ENCODE results near the gene MAB21L4. TPM values are rescaled to one million over a fixed set of nuclear protein-coding genes. Genes with fewer than 3 reads are reported as not detected.

The MAB21L4 gene
- polyA plus RNA-seq, 1 experiment: not detected

DNA sequence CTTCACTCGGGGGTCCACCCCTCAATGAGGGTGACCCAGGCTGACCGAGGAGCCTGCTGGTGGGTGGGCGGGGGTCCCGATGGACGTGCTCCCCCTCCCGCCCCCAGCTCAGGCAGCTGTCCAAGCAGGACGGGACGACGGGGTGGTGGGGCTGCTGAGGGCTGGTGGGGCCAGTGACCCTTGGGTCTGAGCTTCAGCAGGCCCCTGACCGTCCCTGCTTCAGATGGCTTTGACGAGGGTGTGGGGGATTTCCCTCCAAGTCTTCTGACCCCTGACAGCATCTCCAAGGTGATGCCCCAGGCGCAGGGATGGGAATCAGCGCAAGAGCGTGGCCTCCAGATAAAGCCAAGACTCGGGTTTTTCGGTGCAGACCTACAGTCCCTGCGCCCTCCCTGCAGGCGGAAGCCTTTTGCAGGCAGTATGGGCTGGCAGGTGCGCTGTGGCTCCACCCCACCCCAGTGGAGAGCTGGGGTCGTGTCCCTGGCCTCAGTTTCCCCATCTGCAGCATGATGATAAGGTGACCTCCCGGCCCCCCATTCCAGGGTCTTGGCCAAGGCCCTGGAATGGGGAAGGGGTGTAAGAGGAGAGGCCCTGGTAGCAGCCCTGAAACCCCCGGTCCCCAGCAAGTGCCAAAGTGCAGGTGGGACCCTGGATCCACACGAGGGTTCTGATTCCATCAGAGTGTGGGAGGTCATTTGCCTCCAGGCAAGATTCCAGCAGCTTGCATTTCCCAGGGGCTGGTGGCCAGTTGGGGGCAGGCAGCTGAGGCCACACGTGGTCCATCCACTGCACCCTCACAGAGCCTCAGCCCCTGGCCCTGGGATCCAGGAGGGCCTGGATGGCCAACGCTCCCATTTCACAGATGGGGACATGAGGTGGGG is 18.9 kb upstream of the MAB21L4 start:
- DNase-seq (ENCODE audit: low read depth, low spot score): no peak
- ChIA-PET CTCF (interaction anchor here (0.6 to 2.8 kb wide), 20 partner anchors 12 to 352 kb away, joined by 3 to 19 read pairs (median 4); partner anchors contain the start of genes MTERF4 and SNED1), POLR2A (interaction anchor here (0.6 to 1.0 kb wide), 3 partner anchors 17 to 174 kb away, joined by 3 to 5 read pairs (median 3); no protein-coding TSS in a partner anchor)
- Histone ChIP-seq H3K27ac (ENCODE audit: low read depth, low read length) (no peak overlapping the region), H3K4me3 (ENCODE audit: low read depth, low read length) (no peak overlapping the region), H3K9me3 (ENCODE audit: control insufficient read depth, insufficient read depth, low read length) (no peaks in the 10 kb centered on the region; the same call in 1 of the 2 replicates), H3K27me3 (ENCODE audit: control insufficient read depth, insufficient read depth, low read length) (no peaks in the 10 kb centered on the region)
- TF ChIP-seq, protein P1, sequence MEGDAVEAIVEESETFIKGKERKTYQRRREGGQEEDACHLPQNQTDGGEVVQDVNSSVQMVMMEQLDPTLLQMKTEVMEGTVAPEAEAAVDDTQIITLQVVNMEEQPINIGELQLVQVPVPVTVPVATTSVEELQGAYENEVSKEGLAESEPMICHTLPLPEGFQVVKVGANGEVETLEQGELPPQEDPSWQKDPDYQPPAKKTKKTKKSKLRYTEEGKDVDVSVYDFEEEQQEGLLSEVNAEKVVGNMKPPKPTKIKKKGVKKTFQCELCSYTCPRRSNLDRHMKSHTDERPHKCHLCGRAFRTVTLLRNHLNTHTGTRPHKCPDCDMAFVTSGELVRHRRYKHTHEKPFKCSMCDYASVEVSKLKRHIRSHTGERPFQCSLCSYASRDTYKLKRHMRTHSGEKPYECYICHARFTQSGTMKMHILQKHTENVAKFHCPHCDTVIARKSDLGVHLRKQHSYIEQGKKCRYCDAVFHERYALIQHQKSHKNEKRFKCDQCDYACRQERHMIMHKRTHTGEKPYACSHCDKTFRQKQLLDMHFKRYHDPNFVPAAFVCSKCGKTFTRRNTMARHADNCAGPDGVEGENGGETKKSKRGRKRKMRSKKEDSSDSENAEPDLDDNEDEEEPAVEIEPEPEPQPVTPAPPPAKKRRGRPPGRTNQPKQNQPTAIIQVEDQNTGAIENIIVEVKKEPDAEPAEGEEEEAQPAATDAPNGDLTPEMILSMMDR (IDR thresholded peaks at IDR 0.05; ENCODE audit: low read depth, low read length): no peak

DNA sequence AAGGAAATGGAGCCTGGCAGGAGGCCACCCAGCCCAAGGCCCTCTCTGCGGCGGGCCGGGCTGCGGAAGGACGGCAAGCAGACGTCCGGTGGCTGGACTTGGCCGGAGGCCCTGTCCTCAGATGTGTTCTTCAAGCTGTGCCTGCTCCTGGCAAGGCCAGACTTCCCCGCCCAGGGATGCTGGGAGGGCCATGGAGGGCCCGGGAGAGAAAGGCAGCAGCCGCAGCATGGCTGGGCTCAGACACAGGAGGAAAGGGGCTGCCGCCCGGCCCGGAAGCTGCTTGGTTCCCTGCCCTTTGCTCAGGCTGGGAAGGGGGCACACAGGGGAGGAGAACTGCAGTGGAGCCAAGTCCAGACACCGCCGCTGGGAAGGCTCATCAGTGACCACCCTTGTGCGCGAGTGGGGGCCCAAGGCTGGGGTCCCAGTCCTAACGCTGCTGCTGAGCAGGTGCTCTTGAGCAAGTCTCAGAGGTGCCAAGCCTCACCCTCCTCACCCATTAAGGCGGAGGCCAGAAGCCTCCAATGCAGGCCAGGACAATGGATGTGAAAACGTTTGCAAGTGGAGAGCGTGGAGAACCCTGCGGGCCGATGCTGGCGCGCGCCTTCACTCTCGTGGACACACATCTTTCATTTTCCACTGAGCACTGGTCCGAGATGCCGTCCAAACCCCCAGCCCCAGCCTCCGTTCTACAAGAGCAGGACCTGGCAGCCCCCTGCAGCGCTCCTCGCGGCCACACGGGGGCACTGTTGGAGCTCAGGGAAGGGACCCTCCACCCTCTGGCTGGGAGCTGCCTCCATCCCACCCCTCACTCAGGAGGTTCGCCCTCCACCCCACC is 18.1 kb upstream of the MAB21L4 start:
- H3K27me3 ChIP-seq (ENCODE audit: control insufficient read depth, insufficient read depth, low read length): no peaks in the 10 kb centered on the region
- H3K9me3 ChIP-seq (ENCODE audit: control insufficient read depth, insufficient read depth, low read length): no peaks in the 10 kb centered on the region; the same call in 1 of the 2 replicates
- no peak overlapping the region for H3K27ac ChIP-seq (ENCODE audit: low read depth, low read length)
- DNase-seq (ENCODE audit: low read depth, low spot score): no peak
- ChIA-PET CTCF (interaction anchor here (0.5 to 2.8 kb wide), 23 partner anchors 13 to 429 kb away, joined by 3 to 19 read pairs (median 4); partner anchors contain the start of genes MTERF4 and SNED1), POLR2A (interaction anchor here (0.6 to 1.0 kb wide), 2 partner anchors 17 to 67 kb away, joined by 3 to 5 read pairs; no protein-coding TSS in a partner anchor)
- no peak overlapping the region for H3K4me3 ChIP-seq (ENCODE audit: low read depth, low read length)
- TF ChIP-seq, protein P1 (IDR thresholded peaks at IDR 0.05; ENCODE audit: low read depth, low read length): peak; percentile 91

- Histone ChIP-seq H3K27ac (ENCODE audit: low read depth, low read length) (no peak overlapping the region), H3K9me3 (ENCODE audit: control insufficient read depth, insufficient read depth, low read length) (no peaks in the 10 kb centered on the region; the same call in 1 of the 2 replicates), H3K27me3 (ENCODE audit: control insufficient read depth, insufficient read depth, low read length) (no peaks in the 10 kb centered on the region), H3K4me3 (ENCODE audit: low read depth, low read length) (no peak overlapping the region)
- CTCF ChIA-PET: interaction anchor here (0.5 to 2.8 kb wide), 7 partner anchors 13 to 429 kb away, joined by 3 to 12 read pairs (median 4); no protein-coding TSS in a partner anchor
- no peak for DNase-seq (ENCODE audit: low read depth, low spot score)
- TF ChIP-seq, protein P1 (IDR thresholded peaks at IDR 0.05; ENCODE audit: low read depth, low read length): no peak
- POLR2A ChIA-PET: no interaction called here
Measured at GRCh38 chr2:240912878-240913809, 17.2 kb upstream of the MAB21L4 start.

DNA sequence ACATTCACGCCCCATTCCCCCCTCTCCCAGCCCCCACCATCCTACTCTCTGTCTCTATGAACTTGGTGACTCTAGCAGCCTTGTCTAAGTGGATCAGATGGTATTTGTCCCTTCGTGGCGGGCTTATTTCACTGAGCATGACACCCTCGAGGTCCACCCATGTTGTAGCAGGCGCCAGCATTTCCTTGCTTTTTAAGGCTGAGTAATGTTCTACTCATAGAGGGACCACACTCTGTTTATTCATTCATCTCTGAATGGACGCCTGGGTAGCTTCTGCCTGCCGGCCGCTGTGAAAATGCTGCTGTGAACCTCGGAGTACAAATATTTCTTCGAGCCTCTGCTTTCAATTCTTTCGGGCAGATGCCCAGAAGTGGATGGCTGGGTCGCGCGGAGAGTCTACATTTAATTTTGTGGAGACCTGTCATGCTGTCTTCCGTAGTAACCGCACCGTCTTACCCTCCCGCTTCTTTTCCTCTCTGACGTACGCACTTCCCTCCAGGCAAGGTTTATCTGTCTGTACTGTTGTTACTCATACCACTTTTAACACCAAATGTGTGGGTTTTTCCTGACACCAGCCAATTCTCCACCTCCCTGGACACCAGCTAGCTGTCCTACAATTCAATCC is 15.8 kb upstream of the MAB21L4 start:
- Histone ChIP-seq H3K4me3 (ENCODE audit: low read depth, low read length) (no peak overlapping the region), H3K27ac (ENCODE audit: low read depth, low read length) (no peak overlapping the region), H3K9me3 (ENCODE audit: control insufficient read depth, insufficient read depth, low read length) (no peaks in the 10 kb centered on the region; the same call in 1 of the 2 replicates), H3K27me3 (ENCODE audit: control insufficient read depth, insufficient read depth, low read length) (no peaks in the 10 kb centered on the region)
- ChIA-PET CTCF (interaction anchor here (0.9 kb wide), 1 partner anchor 15 kb away, joined by 3 read pairs; no protein-coding TSS in a partner anchor), POLR2A (no interaction called here)
- TF ChIP-seq, protein P1 (IDR thresholded peaks at IDR 0.05; ENCODE audit: low read depth, low read length): no peak
- no peak for DNase-seq (ENCODE audit: low read depth, low spot score)

All from AG04450 (cell line).